Loucy (cell line): Measurements from ENCODE around the gene TTC24.

Experiments
- CTCF ChIP-seq: fragments of 200-600 bp; sonication (generic); conservative IDR thresholded peaks from 2 replicates; pipeline ENCODE4 v1.5.1; 2014; ENCODE audit warnings: mild to moderate bottlenecking, antibody characterized with exemption, low read length
- EZH2phosphoT487 ChIP-seq: fragments of 200-600 bp; IDR thresholded peaks from 2 replicates; pipeline ENCODE4 v1.6.1; 2018; ENCODE audit warnings: antibody characterized with exemption, mild to moderate bottlenecking, moderate library complexity, borderline replicate concordance

- TF ChIP-seq CTCF (no peak), EZH2phosphoT487 (no peak)
Measured at GRCh38 chr1:156539818-156540355, 39.6 kb upstream of the TTC24 start.
